A549 (cell line): ENCODE measurements around the gene RAB4B. TPM values are rescaled to one million over a fixed set of nuclear protein-coding genes. Genes with fewer than 3 reads are reported as not detected.
A peak's percentile ranks its signal among the peaks of the same experiment; 100 is the strongest.

Experiments used
- ATAC-seq, 2 experiments: fragments of 200-7000 bp in 1 of 2; fragments of >200 bp in 1 of 2; cut with Nextera tagmentation in 1 of 2; cut with Tn5 transposase in 1 of 2; 3 replicates each; pipeline versions ENCODE4 v1.8.0 to v1.9.1; 2018 to 2020; ENCODE audit warnings: mild to moderate bottlenecking in 1 of 2, moderate library complexity in 1 of 2
- CTCF ChIA-PET: fragments of 300-600 bp; sonication (Branson Sonifier 250); formaldehyde crosslinking; extraction: SDS; loops from one replicate; lab custom pipeline; 2021; ENCODE audit warnings: antibody characterized with exemption, inconsistent platforms; lab: Yijun Ruan, JAX
- POLR2A ChIA-PET: fragments of 350-600 bp; formaldehyde crosslinking; extraction: SDS; loops from one replicate; lab custom pipeline; 2021; ENCODE audit warnings: antibody characterized with exemption, inconsistent platforms; lab: Yijun Ruan, JAX
- DNase-seq, 2 experiments: peaks; one replicate each; pipeline versions ENCODE4 v3.0.0 to v3.0.0-alpha.2; 2011 to 2016; ENCODE audit warnings: low read depth in 1 of 2, low spot score in 1 of 2
- FAIRE-seq: peaks from 2 replicates; lab custom pipeline; 2011; peaks lifted over from hg19 to GRCh38; lab: Jason Lieb, UNC
- H3K27ac ChIP-seq, 2 experiments: fragments of >200 bp; sonication (Bioruptor Twin); formaldehyde crosslinking; 3 replicates each; pipeline ENCODE4 v1.5.1; 2016 to 2017
- H3K4me1 ChIP-seq: fragments of >200 bp; sonication (Bioruptor Twin); formaldehyde crosslinking; 3 replicates; pipeline ENCODE4 v1.6.1; 2016
- H3K4me2 ChIP-seq: fragments of >200 bp; sonication (Bioruptor Twin); formaldehyde crosslinking; 3 replicates; pipeline ENCODE4 v1.6.1; 2016
- H3K4me3 ChIP-seq: fragments of >200 bp; sonication (Bioruptor Twin); formaldehyde crosslinking; 3 replicates; pipeline ENCODE4 v1.5.1; 2016
- H3K9me3 ChIP-seq: fragments of >200 bp; sonication (Bioruptor Twin); formaldehyde crosslinking; 3 replicates; pipeline ENCODE4 v1.6.1; 2016
- BCL3 ChIP-seq: fragments of >200 bp; sonication (Bioruptor Twin); formaldehyde crosslinking; IDR thresholded peaks from 3 replicates; pipeline ENCODE4 v1.6.1; 2016
- CBX2 ChIP-seq: fragments of 200-600 bp; sonication (generic); IDR thresholded peaks from 2 replicates; pipeline ENCODE4 v1.6.1; 2016; ENCODE audit warnings: low read depth, mild to moderate bottlenecking, borderline replicate concordance
- CBX8 ChIP-seq: fragments of 200-600 bp; sonication (generic); IDR thresholded peaks from 2 replicates; pipeline ENCODE4 v1.6.1; 2016
- CEBPB ChIP-seq, 2 experiments: fragments of >200 bp in 1 of 2; sonication (Bioruptor Twin) in 1 of 2; formaldehyde crosslinking in 1 of 2; IDR thresholded peaks; 2 replicates each; pipeline ENCODE4 v1.6.1; 2012 to 2016
- CHD4 ChIP-seq: fragments of 200-600 bp; sonication (generic); IDR thresholded peaks from 2 replicates; pipeline ENCODE4 v1.6.1; 2016; ENCODE audit warnings: antibody characterized with exemption, mild to moderate bottlenecking, borderline replicate concordance
- CTCF ChIP-seq: fragments of >200 bp; sonication (Bioruptor Twin); formaldehyde crosslinking; IDR thresholded peaks from 3 replicates; pipeline ENCODE4 v1.5.1; 2016
- EP300 ChIP-seq, 2 experiments: fragments of >200 bp; sonication (Bioruptor Twin); formaldehyde crosslinking; IDR thresholded peaks; 2 replicates in 1 of 2; 3 replicates in 1 of 2; pipeline ENCODE4 v1.6.1; 2016 to 2017
- ESRRA ChIP-seq: fragments of 150-350 bp; IDR thresholded peaks from 2 replicates; pipeline ENCODE4 v1.6.1; 2014; ENCODE audit warnings: mild to moderate bottlenecking, low read length, borderline replicate concordance
- FOSB ChIP-seq: fragments of 250-450 bp; sonication (Bioruptor Pico); IDR thresholded peaks from 2 replicates; pipeline ENCODE4 v1.5.0; 2020; ENCODE audit warnings: mild to moderate bottlenecking, moderate library complexity
- FOSL2 ChIP-seq, 2 experiments: fragments of 450-650 bp in 1 of 2; fragments of >200 bp in 1 of 2; sonication (Bioruptor Twin) in 1 of 2; formaldehyde crosslinking; IDR thresholded peaks; 2 replicates each; pipeline versions ENCODE4 v1.5.0 to v1.6.1; 2016 to 2020; ENCODE audit warnings: mild to moderate bottlenecking in 1 of 2, moderate library complexity in 1 of 2
- HEYL ChIP-seq: fragments of 250-450 bp; sonication (Bioruptor Pico); IDR thresholded peaks from 2 replicates; pipeline ENCODE4 v1.8.0; 2021; ENCODE audit warnings: mild to moderate bottlenecking, moderate library complexity
- HOXB13 ChIP-seq: fragments of 250-450 bp; sonication (Bioruptor Pico); IDR thresholded peaks from 2 replicates; pipeline ENCODE4 v1.5.0; 2020; ENCODE audit warnings: low read depth, mild to moderate bottlenecking, moderate library complexity
- HOXB5 ChIP-seq: fragments of 250-450 bp; sonication (Bioruptor Pico); IDR thresholded peaks from 2 replicates; pipeline ENCODE4 v1.5.0; 2020; ENCODE audit warnings: mild to moderate bottlenecking, moderate library complexity
- JUN ChIP-seq, 2 experiments: fragments of >200 bp; sonication (Bioruptor Twin); formaldehyde crosslinking; IDR thresholded peaks; 2 replicates in 1 of 2; 3 replicates in 1 of 2; pipeline ENCODE4 v1.6.1; 2016 to 2017
- JUNB ChIP-seq: fragments of >200 bp; sonication (Bioruptor Twin); formaldehyde crosslinking; IDR thresholded peaks from 2 replicates; pipeline ENCODE4 v1.6.1; 2016
- KDM5A ChIP-seq: fragments of 200-600 bp; sonication (generic); IDR thresholded peaks from 2 replicates; pipeline ENCODE4 v1.6.1; 2016; ENCODE audit warnings: antibody characterized with exemption, mild to moderate bottlenecking
- MAFK ChIP-seq: fragments of 450-650 bp; IDR thresholded peaks from 2 replicates; pipeline ENCODE4 v1.6.1; 2014; ENCODE audit not compliant: partially characterized antibody
- NPAS2 ChIP-seq: fragments of 250-450 bp; sonication (Bioruptor Pico); IDR thresholded peaks from 2 replicates; pipeline ENCODE4 v1.8.0; 2022; ENCODE audit warnings: mild to moderate bottlenecking, moderate library complexity, borderline replicate concordance
- NR3C1 ChIP-seq: fragments of >200 bp; sonication (Bioruptor Twin); formaldehyde crosslinking; IDR thresholded peaks from 3 replicates; pipeline ENCODE4 v1.6.1; 2017
- PHF8 ChIP-seq: fragments of 200-600 bp; sonication (generic); IDR thresholded peaks from 2 replicates; pipeline ENCODE4 v1.6.1; 2016; ENCODE audit warnings: low read depth, mild to moderate bottlenecking, antibody characterized with exemption, moderate library complexity, borderline replicate concordance
- POLR2A ChIP-seq: IDR thresholded peaks from 2 replicates; pipeline ENCODE4 v1.6.1; 2012; ENCODE audit warnings: mild to moderate bottlenecking, low read length
- POLR2AphosphoS2 ChIP-seq: conservative IDR thresholded peaks from 2 replicates; pipeline ENCODE4 v1.6.1; 2012; ENCODE audit warnings: low read length, improper control_type of control experiment, inconsistent platforms
- RAD21 ChIP-seq, 2 experiments: fragments of >200 bp in 1 of 2; sonication (Bioruptor Twin) in 1 of 2; formaldehyde crosslinking in 1 of 2; IDR thresholded peaks in 1 of 2; conservative IDR thresholded peaks in 1 of 2; 2 replicates in 1 of 2; 3 replicates in 1 of 2; pipeline ENCODE4 v1.6.1; 2012 to 2018; ENCODE audit warnings: inconsistent platforms in 1 of 2
- RARB ChIP-seq: fragments of 250-450 bp; sonication (Bioruptor Pico); IDR thresholded peaks from 2 replicates; pipeline ENCODE4 v1.8.0; 2021; ENCODE audit warnings: mild to moderate bottlenecking, moderate library complexity
- RFX5 ChIP-seq: fragments of 450-650 bp; IDR thresholded peaks from 2 replicates; pipeline ENCODE4 v1.7.1; 2014; ENCODE audit warnings: antibody characterized with exemption, mild to moderate bottlenecking, moderate library complexity
- RNF2 ChIP-seq: fragments of 200-600 bp; sonication (generic); IDR thresholded peaks from 2 replicates; pipeline ENCODE4 v1.6.1; 2016; ENCODE audit warnings: low read depth, mild to moderate bottlenecking, antibody characterized with exemption, moderate library complexity, borderline replicate concordance
- SMC3 ChIP-seq: fragments of >200 bp; sonication (Bioruptor Twin); formaldehyde crosslinking; IDR thresholded peaks from 3 replicates; pipeline ENCODE4 v1.6.1; 2018; ENCODE audit warnings: inconsistent platforms
- SREBF2 ChIP-seq: fragments of 450-650 bp; IDR thresholded peaks from 2 replicates; pipeline ENCODE4 v1.6.1; 2014; ENCODE audit warnings: mild to moderate bottlenecking, moderate library complexity
- TFCP2L1 ChIP-seq: fragments of 250-450 bp; sonication (Bioruptor Pico); IDR thresholded peaks from 2 replicates; pipeline ENCODE4 v1.5.0; 2021; ENCODE audit warnings: mild to moderate bottlenecking
- TP53 ChIP-seq: fragments of 250-450 bp; sonication (Bioruptor Pico); IDR thresholded peaks from 2 replicates; pipeline ENCODE4 v1.5.0; 2021; ENCODE audit warnings: mild to moderate bottlenecking, moderate library complexity
- ZFP36 ChIP-seq: fragments of 450-650 bp; IDR thresholded peaks from 2 replicates; pipeline ENCODE4 v1.6.1; 2014; ENCODE audit warnings: borderline replicate concordance; ENCODE audit not compliant: partially characterized antibody
- ZNF302 ChIP-seq: fragments of 250-450 bp; sonication (Bioruptor Pico); IDR thresholded peaks from 2 replicates; pipeline ENCODE4 v1.9.0; 2021; ENCODE audit warnings: inconsistent platforms, mild to moderate bottlenecking, moderate library complexity
- ZSCAN20 ChIP-seq: fragments of 250-450 bp; sonication (Bioruptor Pico); IDR thresholded peaks from 2 replicates; pipeline ENCODE4 v1.8.0; 2022; ENCODE audit warnings: mild to moderate bottlenecking, moderate library complexity
- WGBS: methylation state at CpG from one replicate; pipeline ENCODE4 v1.1.6; 2017; ENCODE audit errors: missing lambda C conversion rate; 5-methylcytosine and 5-hydroxymethylcytosine counted together
- polyA plus RNA-seq, 4 experiments: library from polyadenylated mRNA; depleted of rRNA in 3 of 4; stranded (reverse); fragments of >200 nt; fragmentation: RNase III in 1 of 4; extraction: RNeasy Plus Mini Kit Qiagen cat#74134 plus additional on column Dnase treatment in 1 of 4; gene quantifications; 2 replicates in 3 of 4; 3 replicates in 1 of 4; pipeline ENCODE4 v1.2.3, GENCODE V29; 2011 to 2017
- TF ChIP-seq, protein P1 (sequence below): fragments of 250-450 bp; sonication (Bioruptor Pico); IDR thresholded peaks from 2 replicates; pipeline ENCODE4 v1.5.0; 2020; ENCODE audit warnings: low read depth, mild to moderate bottlenecking, moderate library complexity
- TF ChIP-seq, protein P2 (sequence below): fragments of 450-650 bp; IDR thresholded peaks from 2 replicates; pipeline ENCODE4 v1.6.1; 2014; ENCODE audit warnings: antibody characterized with exemption
- TF ChIP-seq, protein P3 (sequence below): IDR thresholded peaks from 2 replicates; pipeline ENCODE4 v1.6.1; 2012; ENCODE audit warnings: low read depth, borderline replicate concordance

Gene RAB4B
- polyA plus RNA-seq, 2 of the 4 experiments (the other 2 are of a cell fraction), result 20.7 to 22.9 TPM

GRCh38 chr19:40750058-40750873, 27.8 kb upstream of the RAB4B start, which contains the start of gene ACTMAP:
TSS of gene ACTMAP (minus strand) at chr19:40750477. CDS start at chr19:40749803, 674 bp downstream.
- H3K4me1 ChIP-seq, result peaks cover 51% of the 10 kb centered on the region
- FAIRE-seq (peak; percentile 99), ATAC-seq (peak; percentile 88 to 92), DNase-seq (peak; percentile 100)
- CTCF ChIA-PET, result interaction anchor here (0.5 to 15.8 kb wide), 12 partner anchors 10 to 559 kb away, joined by 3 to 199 read pairs (median 4); partner anchors contain the start of genes EGLN2 and RAB4B
- H3K9me3 ChIP-seq, result no peaks in the 10 kb centered on the region
- POLR2A ChIA-PET, result interaction anchor here (0.6 to 2.7 kb wide), 38 partner anchors 8 to 1109 kb away, joined by 3 to 94 read pairs (median 4); partner anchors contain the start of genes B9D2, BLVRB, COQ8B and EGLN2
- WGBS, result 1% methylated on average over 43 of the region's 43 CpGs
- H3K4me2 ChIP-seq, result peak within 1 kb of the TSS; percentile 92
- H3K4me3 ChIP-seq, result peak within 1 kb of the TSS; percentile 66
- peak within 1 kb of the TSS; percentile 91 for H3K27ac ChIP-seq
- TF ChIP-seq HEYL (CRISPR knock-in tag), result no peak
- TF ChIP-seq, protein P1, sequence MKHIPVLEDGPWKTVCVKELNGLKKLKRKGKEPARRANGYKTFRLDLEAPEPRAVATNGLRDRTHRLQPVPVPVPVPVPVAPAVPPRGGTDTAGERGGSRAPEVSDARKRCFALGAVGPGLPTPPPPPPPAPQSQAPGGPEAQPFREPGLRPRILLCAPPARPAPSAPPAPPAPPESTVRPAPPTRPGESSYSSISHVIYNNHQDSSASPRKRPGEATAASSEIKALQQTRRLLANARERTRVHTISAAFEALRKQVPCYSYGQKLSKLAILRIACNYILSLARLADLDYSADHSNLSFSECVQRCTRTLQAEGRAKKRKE (CRISPR knock-in tag), result peak; percentile 93
- no peak for TF ChIP-seq CHD4
- no peak for TF ChIP-seq FOSL2 (IDR thresholded peaks at IDR 0.05)
- TF ChIP-seq FOSL2 (CRISPR knock-in tag; IDR thresholded peaks at IDR 0.05), result peak; percentile 81
- no peak; the same call in 1 of the 2 replicates for TF ChIP-seq FOSB
- TF ChIP-seq TFCP2L1 (CRISPR knock-in tag), result peak; percentile 97
- no peak for TF ChIP-seq CTCF
- peak; percentile 74 to 81; a peak in 4 of 5 replicates for TF ChIP-seq JUN (IDR thresholded peaks at IDR 0.05)
- TF ChIP-seq KDM5A, result no peak
- no peak for TF ChIP-seq ZSCAN20 (CRISPR knock-in tag)
- no peak for TF ChIP-seq ZFP36
- TF ChIP-seq, protein P2, sequence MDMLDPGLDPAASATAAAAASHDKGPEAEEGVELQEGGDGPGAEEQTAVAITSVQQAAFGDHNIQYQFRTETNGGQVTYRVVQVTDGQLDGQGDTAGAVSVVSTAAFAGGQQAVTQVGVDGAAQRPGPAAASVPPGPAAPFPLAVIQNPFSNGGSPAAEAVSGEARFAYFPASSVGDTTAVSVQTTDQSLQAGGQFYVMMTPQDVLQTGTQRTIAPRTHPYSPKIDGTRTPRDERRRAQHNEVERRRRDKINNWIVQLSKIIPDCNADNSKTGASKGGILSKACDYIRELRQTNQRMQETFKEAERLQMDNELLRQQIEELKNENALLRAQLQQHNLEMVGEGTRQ, result peak; percentile 100
- TF ChIP-seq PHF8, result peak; percentile 88
- TF ChIP-seq TP53, result peak; percentile 92
- peak; percentile 93 for TF ChIP-seq HOXB13
- TF ChIP-seq BCL3, result no peak; the same call in none of the 3 replicates
- 0 out of 4 replicates have a peak, but pooled peaks of 1 of the 2 experiments have one; percentile 46 for TF ChIP-seq CEBPB (IDR thresholded peaks at IDR 0.05)
- peak; percentile 97 for TF ChIP-seq RARB (CRISPR knock-in tag)
- TF ChIP-seq NPAS2 (CRISPR knock-in tag), result peak; percentile 97
- peak; percentile 52; the same call in 1 of the 2 replicates for TF ChIP-seq POLR2A
- TF ChIP-seq CBX2, result no peak
- no peak for TF ChIP-seq SREBF2
- peak; percentile 98 for TF ChIP-seq RFX5
- TF ChIP-seq HOXB5 (CRISPR knock-in tag), result peak; percentile 96
- no peak for TF ChIP-seq NR3C1
- no peak for TF ChIP-seq ZNF302 (CRISPR knock-in tag)
- no peak for TF ChIP-seq RNF2
- TF ChIP-seq, protein P3, sequence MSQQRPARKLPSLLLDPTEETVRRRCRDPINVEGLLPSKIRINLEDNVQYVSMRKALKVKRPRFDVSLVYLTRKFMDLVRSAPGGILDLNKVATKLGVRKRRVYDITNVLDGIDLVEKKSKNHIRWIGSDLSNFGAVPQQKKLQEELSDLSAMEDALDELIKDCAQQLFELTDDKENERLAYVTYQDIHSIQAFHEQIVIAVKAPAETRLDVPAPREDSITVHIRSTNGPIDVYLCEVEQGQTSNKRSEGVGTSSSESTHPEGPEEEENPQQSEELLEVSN, result peak; percentile 98
- TF ChIP-seq SMC3, result no peak
- TF ChIP-seq JUNB, result no peak
- peak; percentile 97 for TF ChIP-seq ESRRA
- TF ChIP-seq POLR2AphosphoS2, result no peak
- TF ChIP-seq CBX8, result no peak
- no peak for TF ChIP-seq RAD21 (conservative IDR thresholded peaks at IDR 0.05 in 1 of 2, IDR thresholded peaks at IDR 0.05 in 1 of 2)
- TF ChIP-seq MAFK, result no peak
- TF ChIP-seq EP300 (IDR thresholded peaks at IDR 0.05), result no peak
